ENCODE data around the gene PPIP5K2. TPM values are rescaled to one million over a fixed set of nuclear protein-coding genes. Genes with fewer than 3 reads are reported as not detected.

PPIP5K2 gene
- total and polyA plus RNA-seq, 2 of the 8 experiments (the other 6 are each of a cell fraction or from before 2014, with no cell fraction given) = 14.8 to 46.6 TPM

DNA sequence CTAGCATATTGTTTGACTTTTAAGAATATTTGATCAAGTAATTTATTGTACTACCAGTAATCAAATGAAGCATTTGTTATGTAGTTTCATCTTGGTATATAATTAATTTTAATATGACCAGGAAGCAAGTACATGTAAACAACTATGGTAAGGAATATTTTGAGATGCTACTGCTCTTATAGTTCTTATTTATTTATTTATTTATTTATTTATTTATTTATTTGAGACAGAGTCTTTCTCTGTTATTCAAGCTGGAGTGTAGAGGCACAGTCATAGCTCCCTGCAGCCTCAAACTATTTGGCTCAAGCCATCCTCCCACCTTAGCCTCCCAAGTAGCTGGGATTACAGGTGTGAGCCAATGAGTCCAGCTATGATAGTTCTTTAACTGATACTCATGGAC lies 8.1 kb downstream of the PPIP5K2 start (continued):
- TF ChIP-seq, protein P1, sequence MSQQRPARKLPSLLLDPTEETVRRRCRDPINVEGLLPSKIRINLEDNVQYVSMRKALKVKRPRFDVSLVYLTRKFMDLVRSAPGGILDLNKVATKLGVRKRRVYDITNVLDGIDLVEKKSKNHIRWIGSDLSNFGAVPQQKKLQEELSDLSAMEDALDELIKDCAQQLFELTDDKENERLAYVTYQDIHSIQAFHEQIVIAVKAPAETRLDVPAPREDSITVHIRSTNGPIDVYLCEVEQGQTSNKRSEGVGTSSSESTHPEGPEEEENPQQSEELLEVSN (IDR thresholded peaks at IDR 0.05) = no peak
- no peak for TF ChIP-seq CHD2 (IDR thresholded peaks at IDR 0.05; ENCODE audit: low read length)

Data from H1 (cell line).